AG09309 (cell line): ENCODE data around the gene PRKAR1A.

Source experiments
- DNase-seq: peaks from one replicate; pipeline ENCODE4 v3.0.0-alpha.2; 2010; ENCODE audit warnings: low read depth
- H3K4me3 ChIP-seq: 2 replicates; pipeline ENCODE4 v1.5.1; 2011; ENCODE audit warnings: mild to moderate bottlenecking, low read depth, low read length, moderate library complexity; ENCODE audit not compliant: control insufficient read depth
- TF ChIP-seq, protein P1 (sequence below): IDR thresholded peaks from 2 replicates; pipeline ENCODE4 v1.5.1; 2011; ENCODE audit warnings: mild to moderate bottlenecking, low read depth, low read length, inconsistent platforms; ENCODE audit not compliant: insufficient read depth, control insufficient read depth; ENCODE audit errors: missing control alignments

PRKAR1A gene

DNA sequence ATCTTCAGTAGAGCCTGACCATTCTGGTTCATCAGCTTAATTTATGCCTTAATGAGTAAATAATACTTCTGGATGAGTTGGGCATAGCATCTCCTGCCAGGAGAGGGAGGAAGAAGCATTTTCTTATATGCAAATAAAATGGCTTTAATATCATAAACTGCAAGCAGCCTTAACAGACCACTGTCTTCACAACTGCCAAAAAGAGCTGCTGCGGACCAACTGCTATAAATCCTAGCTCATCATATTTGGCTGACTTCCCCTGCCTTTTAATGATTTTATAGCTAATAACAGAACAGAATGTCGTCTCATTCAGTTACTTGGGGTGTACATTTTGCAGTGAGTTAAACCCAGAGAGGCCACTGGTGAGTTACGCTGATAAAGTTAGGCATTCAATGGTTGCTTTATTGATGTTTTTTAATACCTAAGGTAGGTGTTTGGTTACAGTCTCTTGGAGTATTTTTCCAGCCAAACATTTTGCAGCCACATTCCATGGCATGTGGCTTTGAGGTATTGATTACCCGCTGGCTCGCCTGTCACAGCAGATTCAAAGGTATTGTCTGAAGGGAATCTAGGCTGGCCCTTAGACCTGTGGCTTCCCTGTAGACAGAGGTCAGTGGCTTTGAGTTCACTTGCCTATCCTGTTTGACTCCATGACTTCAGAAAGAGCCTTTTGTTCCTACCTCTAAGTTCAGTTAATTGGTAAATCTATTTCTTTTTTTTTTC is 72.5 kb downstream of the PRKAR1A start:
- TF ChIP-seq, protein P1, sequence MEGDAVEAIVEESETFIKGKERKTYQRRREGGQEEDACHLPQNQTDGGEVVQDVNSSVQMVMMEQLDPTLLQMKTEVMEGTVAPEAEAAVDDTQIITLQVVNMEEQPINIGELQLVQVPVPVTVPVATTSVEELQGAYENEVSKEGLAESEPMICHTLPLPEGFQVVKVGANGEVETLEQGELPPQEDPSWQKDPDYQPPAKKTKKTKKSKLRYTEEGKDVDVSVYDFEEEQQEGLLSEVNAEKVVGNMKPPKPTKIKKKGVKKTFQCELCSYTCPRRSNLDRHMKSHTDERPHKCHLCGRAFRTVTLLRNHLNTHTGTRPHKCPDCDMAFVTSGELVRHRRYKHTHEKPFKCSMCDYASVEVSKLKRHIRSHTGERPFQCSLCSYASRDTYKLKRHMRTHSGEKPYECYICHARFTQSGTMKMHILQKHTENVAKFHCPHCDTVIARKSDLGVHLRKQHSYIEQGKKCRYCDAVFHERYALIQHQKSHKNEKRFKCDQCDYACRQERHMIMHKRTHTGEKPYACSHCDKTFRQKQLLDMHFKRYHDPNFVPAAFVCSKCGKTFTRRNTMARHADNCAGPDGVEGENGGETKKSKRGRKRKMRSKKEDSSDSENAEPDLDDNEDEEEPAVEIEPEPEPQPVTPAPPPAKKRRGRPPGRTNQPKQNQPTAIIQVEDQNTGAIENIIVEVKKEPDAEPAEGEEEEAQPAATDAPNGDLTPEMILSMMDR = no peak
- no peak for DNase-seq
- H3K4me3 ChIP-seq = no peak overlapping the region

DNA sequence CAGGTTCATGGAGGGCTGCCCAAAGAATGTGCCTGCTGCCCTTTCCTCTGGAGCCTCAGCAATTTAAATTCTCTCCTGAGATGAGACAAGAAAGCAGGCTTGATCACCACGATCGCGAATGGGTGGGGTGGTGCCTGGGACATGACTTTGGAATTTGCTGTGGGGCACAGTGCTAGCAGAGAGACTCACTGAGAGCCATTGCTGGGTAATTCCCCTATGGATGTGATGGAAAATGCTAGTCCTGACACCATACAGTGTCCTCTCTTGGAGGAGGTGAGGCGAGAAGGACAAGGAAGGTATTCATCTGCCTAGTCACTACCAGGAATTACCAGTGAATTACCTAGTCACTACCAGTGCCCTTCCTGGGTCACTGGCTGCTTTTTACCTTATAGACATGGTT is 73.4 kb downstream of the PRKAR1A start:
- DNase-seq = no peak
- no peak overlapping the region for H3K4me3 ChIP-seq
- TF ChIP-seq, protein P1 = no peak

DNA sequence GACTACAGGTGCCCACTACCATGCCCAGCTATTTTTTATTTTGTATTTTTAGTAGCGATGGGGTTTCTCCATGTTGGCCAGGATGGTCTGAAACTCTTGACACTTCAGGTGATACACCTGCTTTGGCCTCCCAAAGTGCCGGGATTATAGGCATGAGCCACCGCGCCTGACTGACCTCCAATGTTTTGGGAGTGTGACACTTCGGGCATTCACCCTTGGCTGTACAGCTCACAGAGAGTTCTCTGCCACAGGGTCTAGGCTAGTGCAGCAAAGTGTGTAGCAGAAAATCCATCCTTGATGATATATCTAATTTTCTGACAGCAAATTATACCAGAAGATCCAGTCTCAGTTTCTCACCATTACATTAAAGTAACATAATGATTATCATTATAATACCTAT is 74.8 kb downstream of the PRKAR1A start:
- TF ChIP-seq, protein P1 = no peak
- H3K4me3 ChIP-seq = no peak overlapping the region
- no peak for DNase-seq

DNA sequence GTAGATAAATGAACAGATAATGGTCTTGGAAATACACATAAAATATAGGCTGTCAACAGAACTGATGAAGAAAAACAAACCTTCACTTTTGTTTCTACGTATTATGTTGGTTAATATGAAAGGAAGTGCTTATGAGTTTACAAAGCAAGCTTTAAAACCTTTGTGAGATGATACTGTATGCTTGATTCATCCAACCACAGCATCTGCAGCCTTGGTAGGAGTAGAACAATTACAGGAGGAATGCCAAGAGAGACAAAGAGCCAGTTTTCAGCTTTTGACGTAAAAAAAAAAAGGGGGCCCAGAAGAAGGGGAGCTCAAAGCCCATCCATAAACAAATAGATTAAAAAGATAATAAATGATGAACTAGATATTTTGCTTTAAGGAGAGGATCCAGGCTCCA is 75.6 kb downstream of the PRKAR1A start:
- TF ChIP-seq, protein P1 = no peak

DNA sequence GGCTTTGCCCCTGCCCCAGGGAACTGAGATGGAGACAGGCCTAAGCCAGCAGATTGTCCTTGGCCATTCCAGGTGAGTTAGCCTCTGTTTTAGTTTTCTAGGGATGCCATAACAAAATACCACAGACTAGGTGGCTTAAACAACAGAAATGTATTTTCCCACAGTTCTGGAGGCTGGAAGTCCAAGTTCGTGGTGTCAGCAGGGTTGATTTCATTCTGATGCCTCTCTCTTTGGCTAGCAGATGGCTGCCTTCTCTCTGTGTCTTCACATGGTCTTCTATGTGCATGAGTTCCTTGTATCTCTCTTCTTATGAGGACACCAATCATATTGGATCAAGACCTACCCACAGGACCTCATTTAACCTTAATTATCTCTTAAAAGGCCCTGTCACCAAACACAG is 76.1 kb downstream of the PRKAR1A start:
- TF ChIP-seq, protein P1 = no peak
- DNase-seq = no peak
- no peak overlapping the region for H3K4me3 ChIP-seq

More for the DNA sequence above, 75.6 kb downstream of the PRKAR1A start:
- H3K4me3 ChIP-seq = no peak overlapping the region
- no peak for DNase-seq

DNA sequence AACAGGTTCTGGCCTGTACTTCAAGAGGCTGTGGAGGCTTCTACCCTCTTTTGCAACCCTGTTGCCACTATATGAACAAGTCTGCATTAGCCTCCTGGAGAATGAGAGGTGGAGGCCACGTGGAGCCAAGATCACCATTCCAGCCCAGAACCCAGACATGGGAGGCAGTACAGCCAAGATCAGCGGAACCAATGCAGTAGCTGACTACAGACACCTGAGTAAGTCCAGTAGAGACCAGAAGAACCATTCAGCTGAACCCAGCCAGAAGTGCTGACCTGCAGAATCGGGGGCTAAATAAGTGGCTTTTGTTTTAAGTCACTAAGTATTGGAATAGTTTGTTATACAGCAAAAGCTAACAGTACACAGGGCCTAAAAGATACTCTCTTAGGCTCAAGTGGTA is 76.9 kb downstream of the PRKAR1A start:
- DNase-seq = no peak
- H3K4me3 ChIP-seq = no peak overlapping the region
- TF ChIP-seq, protein P1 = no peak
